Activated T-helper 17 cell treated with anti-CD3 and anti-CD28 coated beads, Interleukin-2, amount 50 U/mL, for 72 hours (primary cell): ENCODE results near the gene GLO1. TPM values are rescaled to one million over a fixed set of nuclear protein-coding genes. Genes with fewer than 3 reads are reported as not detected.
"Not testable (repeated sequence)": the region's sequence is repeated elsewhere in the genome, so short reads cannot be mapped to it uniquely, and the experiment has no call there.

ENCODE experiments used
- ATAC-seq: fragments of 150-1000 bp; cut with Tn5 transposase; replicated peaks from 2 replicates; pipeline ENCODE4 v1.10.0; 2021; ENCODE audit warnings: mild to moderate bottlenecking, moderate library complexity
- H3K27ac Mint-ChIP-seq: one replicate; pipeline ENCODE4 v1.8.0; 2022; ENCODE audit warnings: mixed read lengths
- H3K27me3 Mint-ChIP-seq: one replicate; pipeline ENCODE4 v1.8.0; 2022; ENCODE audit warnings: mixed read lengths
- H3K36me3 Mint-ChIP-seq: one replicate; pipeline ENCODE4 v1.8.0; 2022; ENCODE audit warnings: low read depth, mild to moderate bottlenecking, mixed read lengths
- H3K4me1 Mint-ChIP-seq: one replicate; pipeline ENCODE4 v1.8.0; 2022; ENCODE audit warnings: mixed read lengths
- H3K4me3 Mint-ChIP-seq: one replicate; pipeline ENCODE4 v1.8.0; 2022; ENCODE audit warnings: mild to moderate bottlenecking, mixed read lengths
- H3K9me3 Mint-ChIP-seq: one replicate; pipeline ENCODE4 v1.8.0; 2022; ENCODE audit warnings: mixed read lengths
- total RNA-seq, 2 donors: library from RNA; stranded (reverse); gene quantifications; one replicate each; pipeline ENCODE4 v1.2.3, GENCODE V29; 2022

Gene GLO1
- total RNA-seq, 2 donors from 2014 or later = 94.5 to 190 TPM

DNA sequence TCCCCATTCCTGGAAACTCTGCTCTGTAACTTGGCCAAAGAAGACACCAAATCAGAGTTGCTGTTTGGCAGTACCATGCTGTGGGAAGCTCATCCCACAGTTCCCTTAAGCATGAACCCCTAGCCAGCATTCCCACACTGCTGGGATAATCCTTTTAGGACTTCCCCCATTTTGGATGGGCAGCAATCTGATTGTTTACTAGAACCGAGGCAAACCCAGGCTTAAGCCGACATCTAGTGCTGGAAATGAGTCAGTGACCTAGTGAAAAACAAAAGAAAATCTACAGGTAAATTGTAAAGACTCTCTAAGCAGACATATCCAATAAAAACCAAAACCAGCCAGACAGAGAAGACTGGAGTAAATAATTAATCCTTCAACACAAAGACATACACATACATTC lies 17.4 kb upstream of the GLO1 start:
- H3K4me1 Mint-ChIP-seq = peaks cover 2% of the 10 kb centered on the region
- no peak overlapping the region for H3K27ac Mint-ChIP-seq
- no peaks in the 10 kb centered on the region for H3K9me3 Mint-ChIP-seq
- H3K27me3 Mint-ChIP-seq = peaks cover 18% of the 10 kb centered on the region
- H3K4me3 Mint-ChIP-seq = no peak overlapping the region
- no peak for ATAC-seq
- no peaks in the 10 kb centered on the region for H3K36me3 Mint-ChIP-seq

DNA sequence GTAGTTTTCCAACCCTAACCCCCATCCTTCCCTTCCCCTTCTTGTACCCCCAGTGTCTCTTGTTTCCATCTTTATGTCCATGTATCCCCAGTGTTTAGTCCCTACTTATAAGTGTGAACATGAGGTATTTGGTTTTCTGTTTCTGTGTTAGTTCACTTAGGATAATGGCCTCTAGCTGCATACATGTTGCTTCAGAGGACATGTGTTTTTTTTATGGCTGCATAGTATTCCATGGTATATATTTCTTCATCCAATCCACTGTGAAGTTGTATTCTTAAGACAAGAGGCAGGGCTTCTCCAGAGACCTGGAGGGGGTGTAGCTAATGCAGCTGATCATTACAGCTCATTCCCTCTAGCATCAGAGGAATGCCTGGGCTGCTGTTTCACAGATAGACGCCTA lies 16.4 kb upstream of the GLO1 start:
- Mint-ChIP-seq H3K36me3 (no peaks in the 10 kb centered on the region), H3K27ac (no peak overlapping the region), H3K4me1 (peaks cover 3% of the 10 kb centered on the region), H3K4me3 (no peak overlapping the region), H3K9me3 (no peaks in the 10 kb centered on the region), H3K27me3 (peaks cover 18% of the 10 kb centered on the region)
- no peak for ATAC-seq

DNA sequence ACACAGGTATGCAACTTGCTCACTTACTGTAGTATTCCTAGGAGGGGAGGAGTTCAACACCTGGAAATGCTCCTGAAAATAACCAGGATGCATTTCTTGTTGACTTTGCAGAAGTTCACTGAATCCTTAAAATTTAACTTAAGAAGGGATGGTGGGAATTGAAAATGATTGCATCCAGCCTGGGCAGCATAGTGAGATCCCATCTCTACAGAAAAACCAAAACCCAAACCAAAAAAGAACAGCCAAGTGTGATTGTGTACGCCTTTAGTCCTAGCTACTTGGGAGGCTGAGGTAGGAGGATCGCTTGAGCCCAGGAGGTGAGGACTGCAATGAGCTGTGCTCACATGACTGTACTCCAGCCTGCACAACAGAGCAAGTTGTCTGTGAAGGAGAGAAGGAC lies 13.9 kb upstream of the GLO1 start:
- peaks cover 18% of the 10 kb centered on the region for H3K27me3 Mint-ChIP-seq

DNA sequence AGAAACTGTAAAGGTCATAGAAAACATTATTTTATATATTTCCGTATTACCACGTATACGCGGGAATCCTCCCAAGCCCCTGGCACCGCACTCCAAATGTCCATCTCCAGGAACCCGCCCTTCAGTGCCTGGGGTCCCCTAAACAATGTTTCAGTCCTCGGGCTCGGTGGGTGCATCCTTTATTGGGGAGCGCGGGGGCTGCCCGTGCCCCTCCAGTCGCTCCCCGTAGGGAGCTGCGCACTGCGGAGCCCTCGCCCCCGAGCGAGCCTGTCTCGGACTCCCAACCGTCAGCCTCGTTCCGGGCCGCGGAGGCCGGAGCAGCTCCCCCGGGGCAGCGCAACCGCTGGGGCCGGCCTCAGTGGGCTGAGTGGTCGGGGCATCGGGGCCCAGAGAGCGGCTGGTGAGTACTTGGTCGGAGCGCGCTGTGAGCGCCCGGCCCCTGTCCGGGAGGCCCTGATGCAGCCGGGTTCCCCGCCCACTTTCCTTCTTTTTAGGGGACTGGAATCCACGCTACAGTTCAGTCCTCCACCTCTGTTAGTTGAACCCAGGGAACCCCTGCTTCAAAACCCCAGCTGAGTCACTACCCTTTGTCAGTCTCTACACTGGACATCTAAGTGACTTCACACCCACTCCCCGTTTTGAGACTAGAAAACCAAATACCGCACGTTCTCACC lies 12.2 kb upstream of the GLO1 start, which contains the start of gene DNAH8:
Gene DNAH8, plus strand, starts transcription at position 296 of the 674 bp plus-strand sequence. CDS start 7,499 bp downstream, outside the sequence.
- peak; percentile 71 for ATAC-seq
- Mint-ChIP-seq H3K4me3 (peak within 1 kb of the TSS; percentile 71), H3K36me3 (no peaks in the 10 kb centered on the region), H3K9me3 (no peaks in the 10 kb centered on the region), H3K4me1 (peaks cover 13% of the 10 kb centered on the region), H3K27me3 (peaks cover 15% of the 10 kb centered on the region), H3K27ac (peak within 1 kb of the TSS; percentile 82)

More for the DNA sequence above, 13.9 kb upstream of the GLO1 start:
- Mint-ChIP-seq H3K27ac (no peak overlapping the region), H3K4me3 (no peak overlapping the region), H3K4me1 (peaks cover 13% of the 10 kb centered on the region), H3K36me3 (no peaks in the 10 kb centered on the region), H3K9me3 (no peaks in the 10 kb centered on the region)
- no peak for ATAC-seq

DNA sequence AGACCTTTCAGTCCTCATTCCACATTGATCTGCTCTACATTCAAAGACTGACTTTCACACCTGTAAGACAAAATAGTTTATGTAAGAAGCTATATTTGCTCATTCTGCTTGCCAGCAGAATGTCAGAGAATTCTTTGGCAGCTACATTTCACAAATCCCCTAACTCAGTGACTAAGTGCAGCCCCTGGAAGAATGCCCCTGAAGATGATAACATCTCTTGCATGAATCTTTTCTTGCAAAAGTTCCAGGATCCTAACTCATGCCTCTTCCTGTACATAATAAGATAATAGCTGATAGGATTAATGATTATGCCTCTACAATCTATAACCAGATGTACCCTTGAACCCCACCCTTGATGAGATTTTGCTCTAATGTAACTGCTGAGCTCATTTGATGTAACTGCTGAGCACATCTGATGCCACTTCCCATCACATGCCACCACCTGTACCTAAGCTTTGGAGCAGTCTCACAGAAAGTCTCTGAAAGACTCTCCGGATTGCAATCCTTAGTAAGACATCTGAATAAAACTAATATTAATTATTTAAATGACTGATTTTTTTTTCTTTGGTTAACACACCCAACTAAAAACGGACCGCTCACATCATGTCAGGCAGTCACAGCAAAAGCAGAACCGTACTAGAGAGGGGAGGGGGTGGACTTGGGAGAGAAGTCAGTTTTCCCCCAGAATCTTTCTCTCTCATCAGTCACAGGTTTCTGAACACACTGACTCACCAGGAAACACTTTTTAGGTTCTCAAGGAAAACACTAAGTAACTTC lies 11.5 kb upstream of the GLO1 start:
- Mint-ChIP-seq H3K36me3 (no peaks in the 10 kb centered on the region), H3K27me3 (peaks cover 12% of the 10 kb centered on the region), H3K4me3 (peak overlapping the region; percentile 71), H3K9me3 (no peaks in the 10 kb centered on the region), H3K27ac (peak overlapping the region; percentile 82), H3K4me1 (peaks cover 13% of the 10 kb centered on the region)
- ATAC-seq = peak; percentile 66

DNA sequence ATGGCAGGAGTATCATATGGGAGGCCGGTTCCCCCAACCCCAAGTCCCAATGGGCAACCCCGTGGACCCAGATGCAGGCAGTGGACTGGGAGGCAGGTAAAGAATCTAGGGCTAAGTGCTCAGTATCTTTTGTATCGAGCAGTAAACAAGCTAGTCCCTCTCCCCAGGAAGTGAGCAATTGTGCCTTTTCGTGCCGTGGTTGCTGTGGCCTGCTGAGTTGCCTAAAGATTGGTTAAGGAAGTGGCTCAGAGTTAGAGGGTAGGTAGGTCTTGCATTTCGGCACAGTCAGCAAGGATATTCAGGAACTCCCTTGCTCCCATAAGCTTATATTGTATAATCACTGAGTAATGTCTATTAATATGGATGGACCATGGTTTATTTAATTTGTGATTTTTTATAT lies 10.9 kb upstream of the GLO1 start:
- peaks cover 13% of the 10 kb centered on the region for H3K4me1 Mint-ChIP-seq
- H3K27me3 Mint-ChIP-seq = peaks cover 7% of the 10 kb centered on the region
- ATAC-seq = peak; percentile 86
- H3K27ac Mint-ChIP-seq = peak overlapping the region; percentile 82
- peak overlapping the region; percentile 71 for H3K4me3 Mint-ChIP-seq
- H3K9me3 Mint-ChIP-seq = no peaks in the 10 kb centered on the region
- no peaks in the 10 kb centered on the region for H3K36me3 Mint-ChIP-seq

DNA sequence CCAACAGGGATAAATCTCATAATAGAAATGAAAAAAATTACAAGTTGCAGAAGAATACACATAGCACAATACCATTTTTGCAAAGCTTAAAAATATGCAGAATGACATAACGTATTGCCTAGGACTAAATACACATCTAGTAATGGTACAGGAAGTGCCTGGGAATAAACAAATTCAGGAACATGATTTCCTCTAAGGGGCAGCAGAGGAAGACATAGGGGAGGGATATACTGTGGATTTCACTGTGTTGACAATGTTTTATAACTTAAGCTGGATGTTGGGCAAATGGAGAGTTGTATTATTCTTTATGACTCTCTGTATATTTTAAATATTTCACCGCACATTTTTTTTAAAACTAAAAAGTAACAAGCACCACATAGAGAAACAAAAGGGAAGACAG lies 5.6 kb upstream of the GLO1 start:
- no peak for ATAC-seq
- peaks cover 1% of the 10 kb centered on the region for H3K4me1 Mint-ChIP-seq
- no peak overlapping the region for H3K27ac Mint-ChIP-seq
- H3K4me3 Mint-ChIP-seq = no peak overlapping the region
- H3K36me3 Mint-ChIP-seq = no peaks in the 10 kb centered on the region
- H3K9me3 Mint-ChIP-seq = no peaks in the 10 kb centered on the region
- H3K27me3 Mint-ChIP-seq = peaks cover 8% of the 10 kb centered on the region

DNA sequence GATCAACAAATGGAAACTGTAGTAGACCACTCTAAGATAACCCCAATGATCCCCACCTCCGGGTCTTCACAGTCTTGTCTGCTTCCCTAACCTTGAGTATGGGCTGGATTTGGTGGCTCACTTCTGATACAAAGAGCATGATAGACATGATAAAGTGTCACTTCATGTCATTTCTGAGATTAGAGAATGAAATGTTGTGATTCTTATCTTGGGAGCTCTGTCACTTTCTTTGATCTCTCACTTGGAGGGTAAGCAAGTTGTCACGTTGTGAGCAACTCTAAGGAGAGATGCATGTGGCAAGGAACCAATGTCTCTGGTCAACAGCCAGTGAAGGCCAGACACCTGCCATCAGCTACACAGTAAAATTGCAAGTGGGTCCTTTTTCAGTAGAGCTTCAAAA lies 3.0 kb upstream of the GLO1 start:
- Mint-ChIP-seq H3K36me3 (peaks cover 23% of the 10 kb centered on the region), H3K4me3 (no peak overlapping the region), H3K27me3 (peaks cover 8% of the 10 kb centered on the region), H3K4me1 (no peaks in the 10 kb centered on the region), H3K9me3 (no peaks in the 10 kb centered on the region), H3K27ac (no peak overlapping the region)
- ATAC-seq = no peak

DNA sequence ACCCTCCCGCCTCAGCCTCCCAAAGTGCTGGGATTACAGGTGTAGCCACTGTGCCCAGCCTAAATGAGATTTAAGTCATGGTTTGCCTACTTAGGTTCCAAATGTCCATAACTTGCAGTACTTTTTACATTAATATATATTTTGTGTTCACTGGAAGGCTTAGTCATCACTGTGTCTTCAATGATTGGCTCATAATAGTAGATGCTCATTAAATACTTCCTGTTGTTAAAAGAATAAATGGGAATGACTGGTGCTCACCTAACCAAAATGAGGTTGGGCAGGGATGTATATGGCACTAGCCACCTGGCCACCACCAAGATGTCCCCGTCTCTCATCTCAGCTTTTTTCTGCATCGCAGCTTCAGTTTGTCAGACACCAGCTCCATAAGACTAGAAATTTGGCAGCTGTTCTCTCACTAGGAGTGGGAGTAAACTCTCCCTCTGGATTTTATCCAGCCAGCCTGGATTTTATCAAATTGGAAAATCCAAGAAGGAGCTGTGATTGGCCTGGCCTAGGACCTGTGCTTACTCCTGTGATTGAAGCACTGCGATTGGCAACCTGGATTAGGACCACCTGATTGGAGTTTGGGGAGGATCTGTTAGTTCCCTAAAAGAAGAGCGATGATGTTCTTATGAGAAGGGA lies 1.1 kb upstream of the GLO1 start:
- Mint-ChIP-seq H3K27ac (no peak overlapping the region), H3K4me3 (no peak overlapping the region), H3K36me3 (peaks cover 36% of the 10 kb centered on the region), H3K27me3 (peaks cover 8% of the 10 kb centered on the region), H3K4me1 (peaks cover 8% of the 10 kb centered on the region), H3K9me3 (peaks cover 4% of the 10 kb centered on the region)
- ATAC-seq = no peak

DNA sequence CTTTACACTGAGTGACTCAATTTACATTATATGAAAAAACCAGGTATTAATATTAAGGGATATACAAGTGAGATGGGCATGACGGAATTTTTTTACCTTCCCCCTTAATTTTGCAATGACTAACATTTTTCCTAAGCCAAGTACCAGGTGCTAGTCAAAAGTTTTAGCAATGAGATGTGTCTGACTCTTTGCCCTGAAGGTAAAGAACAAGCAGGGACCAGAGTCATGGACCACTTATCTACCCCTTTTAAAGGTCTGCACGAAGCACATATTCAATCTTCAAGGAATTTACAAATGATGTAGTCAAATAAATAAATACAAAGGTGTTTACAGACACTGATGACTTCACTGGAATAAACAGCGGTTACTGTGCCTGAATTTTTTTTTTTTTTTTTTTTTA lies 1.4 kb downstream of the GLO1 start:
- Mint-ChIP-seq H3K36me3 (peaks cover 36% of the 10 kb centered on the region), H3K9me3 (peaks cover 4% of the 10 kb centered on the region), H3K4me1 (peaks cover 21% of the 10 kb centered on the region), H3K27me3 (peaks cover 3% of the 10 kb centered on the region), H3K27ac (peak overlapping the region; percentile 93), H3K4me3 (peak overlapping the region; percentile 96)
- no peak for ATAC-seq

DNA sequence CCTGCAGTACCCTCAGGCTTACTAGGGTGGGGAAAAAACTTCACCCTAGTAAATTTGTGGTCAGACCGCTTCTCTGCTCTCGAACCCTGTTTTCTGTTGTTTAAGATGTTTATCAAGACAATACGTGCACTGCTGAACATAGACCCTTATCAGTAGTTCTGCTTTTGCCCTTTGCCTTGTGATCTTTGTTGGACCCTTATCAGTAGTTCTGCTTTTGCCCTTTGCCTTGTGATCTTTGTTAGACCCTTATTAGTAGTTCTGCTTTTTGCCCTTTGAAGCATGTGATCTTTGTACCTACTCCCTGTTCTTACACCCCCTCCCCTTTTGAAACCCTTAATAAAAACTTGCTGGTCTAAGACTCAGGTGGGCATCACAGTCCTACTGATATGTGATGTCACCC lies 3.2 kb downstream of the GLO1 start:
- H3K27me3 Mint-ChIP-seq, H3K9me3 Mint-ChIP-seq, ATAC-seq, H3K27ac Mint-ChIP-seq, H3K4me3 Mint-ChIP-seq: not testable (repeated sequence)
- H3K4me1 Mint-ChIP-seq = peaks cover 31% of the 10 kb centered on the region
- peaks cover 44% of the 10 kb centered on the region for H3K36me3 Mint-ChIP-seq

DNA sequence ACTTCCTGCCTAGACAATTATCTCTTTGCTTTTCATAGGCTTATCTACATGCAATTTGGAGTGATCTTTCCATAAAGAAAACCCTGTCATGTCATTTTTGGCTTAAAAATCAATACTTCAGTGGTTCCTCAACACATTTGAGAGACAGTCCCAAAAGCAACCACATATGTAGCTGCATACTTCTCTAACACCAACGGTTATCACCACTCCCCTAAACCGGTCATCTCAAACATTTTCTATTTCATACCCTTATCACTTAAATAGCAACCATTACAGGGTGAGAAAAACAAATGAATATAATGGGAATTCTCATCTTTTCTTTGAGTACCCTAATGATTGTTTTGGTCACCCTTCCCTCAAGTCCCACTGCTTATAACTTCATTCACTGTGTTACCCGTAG lies 5.1 kb downstream of the GLO1 start:
- no peak overlapping the region for H3K27ac Mint-ChIP-seq
- ATAC-seq = peak; percentile 30
- peaks cover 40% of the 10 kb centered on the region for H3K36me3 Mint-ChIP-seq
- peaks cover 4% of the 10 kb centered on the region for H3K9me3 Mint-ChIP-seq
- peak overlapping the region; percentile 9 for H3K4me3 Mint-ChIP-seq
- H3K4me1 Mint-ChIP-seq = peaks cover 42% of the 10 kb centered on the region
- no peaks in the 10 kb centered on the region for H3K27me3 Mint-ChIP-seq

DNA sequence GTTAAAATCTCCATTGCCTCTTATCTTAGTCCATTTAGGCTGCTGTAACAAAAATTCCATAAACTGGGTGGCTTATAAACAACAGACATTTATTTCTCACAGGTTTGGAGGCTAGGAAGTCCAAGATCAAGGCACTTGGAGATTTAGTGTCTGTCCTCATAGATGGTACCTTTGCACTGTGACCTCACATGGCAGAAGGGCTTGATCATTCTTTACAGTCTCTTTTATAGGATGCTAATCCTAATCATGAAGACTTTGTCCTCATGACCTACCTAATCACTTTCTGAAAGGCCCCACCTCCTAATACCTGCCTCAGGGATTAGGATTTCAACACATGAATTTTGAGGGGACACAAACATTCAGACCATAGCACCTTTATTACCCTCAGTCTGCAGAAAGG lies 6.6 kb downstream of the GLO1 start:
- H3K4me3 Mint-ChIP-seq = peak overlapping the region; percentile 9
- no peak for ATAC-seq
- H3K36me3 Mint-ChIP-seq = peaks cover 24% of the 10 kb centered on the region
- H3K27ac Mint-ChIP-seq = peak overlapping the region; percentile 61
- H3K27me3 Mint-ChIP-seq = no peaks in the 10 kb centered on the region
- H3K4me1 Mint-ChIP-seq = peaks cover 42% of the 10 kb centered on the region
- H3K9me3 Mint-ChIP-seq = peaks cover 4% of the 10 kb centered on the region

DNA sequence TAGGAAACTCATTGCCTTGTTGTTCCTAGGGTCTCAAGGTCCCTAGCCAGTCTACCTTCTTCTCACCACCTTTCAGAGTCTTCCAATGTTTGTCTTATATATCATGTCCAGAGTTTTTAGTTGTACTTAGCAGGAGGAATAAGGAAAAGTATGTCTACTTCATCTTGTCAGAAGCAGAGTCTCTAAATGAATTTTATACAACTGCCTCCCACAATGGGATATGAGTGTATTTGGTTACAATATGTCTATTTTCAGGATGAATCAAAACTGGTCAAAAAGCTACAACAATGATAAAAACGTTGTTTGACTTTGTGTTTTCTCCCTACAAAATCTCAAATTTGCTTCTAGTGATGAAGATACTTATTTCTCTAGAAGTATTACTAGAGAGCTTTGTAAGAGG lies 7.0 kb downstream of the GLO1 start:
- Mint-ChIP-seq H3K4me1 (peaks cover 42% of the 10 kb centered on the region), H3K27me3 (no peaks in the 10 kb centered on the region), H3K27ac (peak overlapping the region; percentile 61), H3K36me3 (peaks cover 20% of the 10 kb centered on the region), H3K9me3 (peaks cover 4% of the 10 kb centered on the region), H3K4me3 (peak overlapping the region; percentile 9)
- peak; percentile 68 for ATAC-seq
